SKM-1 (cell line): ENCODE measurements around the gene CPNE6.
A peak's percentile ranks its signal among the peaks of the same experiment; 100 is the strongest.
"Not testable (repeated sequence)": the region's sequence is repeated elsewhere in the genome, so short reads cannot be mapped to it uniquely, and the experiment has no call there.

Source experiments
- DNase-seq: peaks from one replicate; lab custom pipeline; 2025; ENCODE audit not compliant: unreplicated experiment; lab: John Stamatoyannopoulos, UW

CPNE6 gene

GRCh38 chr14:24102357-24103048, 31.1 kb downstream of the CPNE6 start:
- no peak for DNase-seq

GRCh38 chr14:24103451-24103850, 32.1 kb downstream of the CPNE6 start:
- DNase-seq, result no peak

DNA sequence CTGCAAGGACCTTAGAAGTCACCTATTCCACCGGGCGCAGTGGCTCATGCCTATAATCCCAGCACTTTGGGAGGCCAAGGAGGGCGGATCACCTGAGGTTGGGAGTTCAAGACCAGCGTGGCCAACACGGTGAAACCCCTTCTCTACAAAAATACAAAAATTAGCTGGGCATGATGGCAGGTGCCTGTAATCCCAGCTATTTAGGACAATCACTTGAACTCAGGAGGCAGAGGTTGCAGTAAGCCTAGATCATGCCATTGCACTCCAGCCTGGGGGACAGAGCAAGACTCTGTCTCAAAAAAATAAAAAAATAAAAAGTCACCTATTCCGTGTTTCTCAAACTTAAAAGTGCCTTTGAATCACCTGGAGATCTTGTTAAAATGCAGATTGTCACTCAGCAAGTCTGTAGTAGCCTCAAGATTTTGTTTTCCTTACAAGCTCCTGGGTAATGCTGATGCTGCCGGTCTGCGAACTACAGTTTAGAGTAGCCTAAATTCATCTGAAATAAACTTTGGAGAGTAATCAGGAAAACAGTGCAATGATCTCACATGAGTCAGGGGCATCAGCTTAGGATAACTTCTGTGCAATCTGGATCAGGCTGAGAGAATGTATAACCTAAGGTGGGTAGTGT, 34.4 kb downstream of the CPNE6 start:
- DNase-seq, result not testable (repeated sequence)

DNA sequence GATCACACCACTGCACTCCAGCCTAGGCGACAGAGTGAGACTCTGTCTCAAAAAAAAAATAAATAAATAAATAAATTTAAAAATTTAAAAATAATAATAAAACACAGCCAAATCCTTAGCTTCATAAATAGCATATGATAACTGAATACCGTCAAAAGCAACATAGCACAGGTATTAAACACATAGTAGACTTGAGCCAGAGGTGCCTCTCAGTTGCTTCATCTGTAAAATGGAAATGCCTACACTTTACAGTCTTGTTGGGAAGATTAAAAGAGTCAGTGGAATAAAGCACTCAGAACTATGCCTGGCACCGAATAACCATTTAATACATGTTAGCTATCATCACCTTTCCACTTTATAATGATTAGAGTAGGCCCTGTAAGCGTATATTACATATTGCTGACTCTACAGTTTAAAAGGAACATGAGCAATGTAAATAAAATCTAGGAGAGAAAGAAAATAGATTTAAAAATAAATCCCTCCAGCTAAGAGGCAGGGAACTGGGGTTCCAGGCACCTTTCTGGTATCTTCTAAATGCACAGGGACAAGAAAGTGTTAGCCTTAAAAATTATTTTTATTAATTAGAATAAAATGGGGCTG, 35.4 kb downstream of the CPNE6 start:
- DNase-seq, result no peak

- DNase-seq, result no peak
Observed at GRCh38 chr14:24108336-24108874, 37.0 kb downstream of the CPNE6 start.

DNA sequence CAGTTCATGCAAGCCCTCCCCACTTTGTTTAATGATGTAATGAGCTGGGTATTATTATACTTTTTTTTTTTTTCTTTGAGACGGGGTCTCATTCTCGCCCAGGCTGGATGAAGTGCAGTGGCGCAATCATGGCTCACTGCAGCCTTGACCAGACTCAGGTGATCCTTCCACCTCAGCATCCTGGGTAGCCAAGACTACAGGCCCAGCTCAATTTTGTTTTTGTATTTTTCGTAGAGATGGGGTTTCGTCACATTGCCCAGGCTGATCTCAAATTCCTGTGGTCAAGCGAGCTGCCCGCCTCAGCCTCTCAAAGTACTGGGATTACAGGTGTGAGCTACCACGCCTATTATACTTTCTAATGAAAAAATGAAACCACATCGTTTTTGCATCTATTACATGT, 38.7 kb downstream of the CPNE6 start:
- DNase-seq, result no peak

GRCh38 chr14:24110523-24110922, 39.2 kb downstream of the CPNE6 start:
- DNase-seq, result no peak

- no peak for DNase-seq
Observed at GRCh38 chr14:24113379-24113800, 42.0 kb downstream of the CPNE6 start.

DNA sequence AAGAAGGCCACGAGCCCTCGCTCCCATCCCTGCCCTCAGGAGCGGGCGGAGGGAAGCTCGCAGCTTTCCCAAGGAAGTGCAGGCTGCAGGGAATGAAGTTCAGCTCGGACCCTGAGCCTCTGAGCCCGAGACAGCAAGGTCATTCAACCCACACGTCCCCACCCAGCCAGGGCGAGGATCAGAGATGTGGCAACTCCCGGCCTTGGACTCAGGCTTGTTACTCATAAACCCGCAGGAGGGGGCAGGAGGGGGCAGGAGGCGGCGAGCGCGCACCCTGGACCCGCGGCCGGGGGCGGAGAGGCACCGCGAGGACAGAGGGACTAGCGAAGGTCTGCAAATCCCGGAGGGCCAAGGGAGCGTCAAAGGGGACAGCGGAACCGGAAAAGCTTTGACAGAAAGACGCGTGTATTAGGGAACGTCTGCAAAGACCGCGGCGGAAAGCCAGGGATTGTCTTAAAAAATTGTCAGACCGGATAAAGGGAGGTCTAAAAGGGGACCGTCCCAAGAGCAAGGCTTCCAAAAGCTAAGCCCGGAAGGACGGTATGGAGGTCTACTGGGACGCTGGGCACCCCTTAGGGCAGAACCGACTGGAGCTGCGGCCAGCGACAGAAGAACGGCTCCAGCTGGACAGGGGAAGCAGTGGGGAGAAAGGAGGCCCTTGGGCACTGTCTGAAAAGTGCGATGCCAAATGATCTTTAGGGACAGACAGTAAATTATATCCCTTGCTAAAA, 42.6 kb downstream of the CPNE6 start:
- peak; percentile 51 for DNase-seq

- peak; percentile 92 for DNase-seq
Observed at GRCh38 chr14:24114532-24115421, 43.4 kb downstream of the CPNE6 start, which contains the start of the genes DCAF11 and NRL. TSS of gene DCAF11 (plus strand) at chr14:24114777. CDS start at chr14:24115595, 818 bp downstream. TSS of gene NRL (minus strand) at chr14:24114949. CDS start at chr14:24082848, 32,101 bp downstream.

GRCh38 chr14:24115422-24116127, 44.2 kb downstream of the CPNE6 start:
- no peak for DNase-seq

DNA sequence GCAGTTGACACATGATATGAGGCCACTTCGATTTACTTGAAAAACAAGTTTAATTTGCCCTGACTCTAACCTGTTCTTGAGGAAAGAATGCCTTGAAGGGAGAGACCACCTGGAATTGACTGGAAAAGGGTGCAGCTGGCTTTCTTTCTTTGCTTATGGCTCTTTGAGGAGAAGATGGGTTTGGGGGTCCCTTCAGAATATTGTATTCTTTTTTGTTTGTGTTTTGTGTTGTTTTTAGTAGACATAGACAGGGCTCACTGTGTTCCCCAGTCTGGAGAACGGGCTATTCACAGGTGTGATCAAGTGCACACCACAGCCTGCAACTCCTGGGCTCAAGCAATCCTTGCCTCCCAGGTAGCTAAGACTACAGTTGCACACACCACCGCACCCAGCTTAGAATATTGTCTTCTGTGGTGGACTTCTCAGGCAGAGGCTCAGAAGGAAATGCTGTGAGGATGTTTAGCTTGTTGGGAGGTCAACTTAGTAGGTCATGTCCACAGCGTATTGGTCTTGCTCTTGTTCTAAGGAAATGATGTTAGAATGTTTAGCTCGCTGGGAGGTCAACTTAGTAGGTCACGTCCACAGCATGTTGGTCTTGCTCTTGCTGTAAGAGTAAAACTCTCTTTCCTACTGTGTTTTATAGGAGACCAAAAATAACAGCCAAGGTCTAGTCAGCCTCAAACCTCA, 44.9 kb downstream of the CPNE6 start:
- DNase-seq, result no peak

GRCh38 chr14:24117179-24117578, 45.8 kb downstream of the CPNE6 start:
- no peak for DNase-seq

DNA sequence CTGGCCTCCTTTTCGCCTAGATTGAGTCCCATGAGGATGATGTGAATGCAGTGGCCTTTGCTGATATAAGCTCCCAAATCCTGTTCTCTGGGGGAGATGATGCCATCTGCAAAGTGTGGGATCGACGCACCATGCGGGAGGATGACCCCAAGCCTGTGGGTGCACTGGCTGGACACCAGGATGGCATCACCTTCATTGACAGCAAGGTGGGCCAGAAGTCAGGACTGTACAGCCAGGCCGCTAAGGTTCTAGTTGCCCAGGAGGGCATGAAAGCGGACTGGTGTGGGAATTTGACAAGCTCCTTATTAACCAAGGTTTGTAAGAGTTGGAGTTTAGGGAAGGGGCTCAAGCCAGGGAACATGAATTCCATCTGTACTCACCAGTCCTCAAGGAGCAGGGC, 48.3 kb downstream of the CPNE6 start:
- DNase-seq, result no peak

GRCh38 chr14:24121210-24121609, 49.8 kb downstream of the CPNE6 start:
- DNase-seq, result no peak

- no peak for DNase-seq
Observed at GRCh38 chr14:24122416-24122815, 51.1 kb downstream of the CPNE6 start.

DNA sequence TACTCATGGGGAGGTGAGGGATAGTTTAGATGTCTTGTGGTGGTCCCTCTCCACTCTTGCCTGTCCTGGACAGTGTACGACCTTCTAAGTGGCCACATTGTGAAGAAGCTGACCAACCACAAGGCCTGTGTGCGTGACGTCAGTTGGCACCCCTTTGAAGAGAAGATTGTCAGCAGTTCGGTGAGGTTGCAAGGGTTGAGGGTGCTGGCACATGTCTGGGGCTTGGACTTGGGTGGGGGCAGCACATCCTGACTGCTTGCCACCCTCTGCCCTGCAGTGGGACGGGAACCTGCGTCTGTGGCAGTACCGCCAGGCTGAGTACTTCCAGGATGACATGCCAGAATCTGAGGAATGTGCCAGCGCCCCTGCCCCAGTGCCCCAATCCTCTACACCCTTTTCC, 51.5 kb downstream of the CPNE6 start:
- no peak for DNase-seq

- no peak for DNase-seq
Observed at GRCh38 chr14:24123424-24124417, 52.4 kb downstream of the CPNE6 start.
